Erythroblast (primary cell): ENCODE data around the gene JAM3.
"Not testable (repeated sequence)": the region's sequence is repeated elsewhere in the genome, so short reads cannot be mapped to it uniquely, and the experiment has no call there.

Experiments
- DNase-seq, 2 experiments: peaks; one replicate each; lab custom pipeline; 2025; lab: John Stamatoyannopoulos, UW
- GATA1 ChIP-seq: IDR thresholded peaks from 2 replicates; pipeline ENCODE4 v1.6.1; 2011; ENCODE audit warnings: low read depth, mild to moderate bottlenecking, control low read depth, low read length, moderate library complexity
- POLR2A ChIP-seq: IDR thresholded peaks from 2 replicates; pipeline ENCODE4 v1.6.1; 2011; ENCODE audit warnings: mild to moderate bottlenecking, low read length

JAM3 gene

GRCh38 chr11:134062265-134063123 is 6.4 kb upstream of the JAM3 start:
- DNase-seq = no peak
- TF ChIP-seq GATA1 (no peak), POLR2A (no peak)

DNA sequence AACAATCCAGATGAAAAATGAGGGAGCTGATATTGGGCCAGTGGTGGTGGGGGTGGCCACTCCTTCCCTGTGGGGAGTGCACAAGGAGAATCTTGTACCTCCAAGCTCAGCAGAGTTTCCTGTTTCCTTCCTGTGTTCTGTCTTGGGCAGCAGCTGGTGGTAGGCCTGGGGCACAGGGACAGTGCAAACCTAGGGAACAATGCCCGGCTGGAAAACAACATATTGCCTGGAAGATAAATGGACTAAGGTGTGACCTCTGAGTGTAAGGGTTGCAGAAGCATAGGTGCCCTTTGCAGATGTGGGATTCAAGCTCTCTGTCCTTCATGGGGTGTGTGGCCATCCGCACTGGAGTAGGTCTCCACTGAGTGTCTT is 5.8 kb upstream of the JAM3 start:
- TF ChIP-seq GATA1 (no peak), POLR2A (no peak)
- no peak for DNase-seq

DNA sequence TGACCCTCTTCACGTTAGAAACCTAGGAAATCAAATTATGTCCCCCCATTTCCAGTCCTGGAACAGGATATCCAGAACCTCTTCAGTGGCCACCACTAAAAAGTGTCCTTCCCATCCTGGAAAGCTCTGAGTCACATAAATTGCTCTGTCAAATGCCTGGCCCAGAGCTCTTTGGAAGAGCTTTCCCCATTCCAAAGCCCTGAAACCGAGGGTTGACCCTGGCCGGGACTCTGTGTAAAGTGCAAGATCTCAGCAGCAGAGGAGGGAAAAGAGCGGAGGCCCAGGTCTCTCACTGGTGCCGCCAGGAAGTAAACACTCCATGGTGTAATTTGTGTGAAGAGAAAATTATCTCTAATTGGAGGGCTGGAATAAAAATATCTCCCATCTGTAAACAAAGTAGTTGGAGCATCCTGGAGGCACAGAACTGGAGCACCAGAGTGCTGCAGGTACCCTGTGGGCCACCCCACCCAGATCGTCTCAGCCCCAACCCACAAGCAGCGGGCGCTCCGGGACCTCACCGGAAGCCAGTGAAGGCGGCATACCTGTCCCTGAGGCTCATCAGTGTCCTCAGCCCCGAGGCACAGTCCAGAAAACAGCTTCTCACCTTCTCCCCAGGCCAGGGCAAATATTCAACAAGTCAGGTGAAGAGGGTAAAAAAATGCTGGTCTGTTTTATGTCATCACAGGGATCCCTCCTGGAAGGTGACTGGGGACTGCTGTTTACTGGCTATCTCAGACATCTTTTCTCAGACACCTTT is 4.7 kb upstream of the JAM3 start:
- TF ChIP-seq POLR2A = no peak
- TF ChIP-seq GATA1 = no peak
- no peak for DNase-seq

DNA sequence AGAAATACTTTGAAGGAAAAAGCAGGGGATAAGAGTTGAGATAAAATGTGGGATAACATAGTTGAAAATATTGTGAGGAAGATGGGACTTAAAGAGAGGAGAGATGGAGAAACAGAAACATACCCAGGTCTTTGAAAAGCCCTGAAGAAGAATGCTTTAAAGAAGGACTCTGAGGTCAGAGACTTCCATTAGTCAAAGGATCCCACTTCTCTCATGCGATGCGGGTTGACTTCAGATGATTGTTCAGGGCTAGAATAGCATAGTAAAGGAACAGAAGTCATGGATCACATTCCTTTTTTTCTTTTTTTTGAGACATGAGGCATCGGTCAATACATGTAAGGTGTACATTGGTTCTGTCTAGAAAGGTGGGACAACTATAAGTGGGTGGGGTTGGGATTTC is 3.5 kb upstream of the JAM3 start:
- no peak for DNase-seq
- TF ChIP-seq POLR2A (no peak), GATA1 (no peak)

DNA sequence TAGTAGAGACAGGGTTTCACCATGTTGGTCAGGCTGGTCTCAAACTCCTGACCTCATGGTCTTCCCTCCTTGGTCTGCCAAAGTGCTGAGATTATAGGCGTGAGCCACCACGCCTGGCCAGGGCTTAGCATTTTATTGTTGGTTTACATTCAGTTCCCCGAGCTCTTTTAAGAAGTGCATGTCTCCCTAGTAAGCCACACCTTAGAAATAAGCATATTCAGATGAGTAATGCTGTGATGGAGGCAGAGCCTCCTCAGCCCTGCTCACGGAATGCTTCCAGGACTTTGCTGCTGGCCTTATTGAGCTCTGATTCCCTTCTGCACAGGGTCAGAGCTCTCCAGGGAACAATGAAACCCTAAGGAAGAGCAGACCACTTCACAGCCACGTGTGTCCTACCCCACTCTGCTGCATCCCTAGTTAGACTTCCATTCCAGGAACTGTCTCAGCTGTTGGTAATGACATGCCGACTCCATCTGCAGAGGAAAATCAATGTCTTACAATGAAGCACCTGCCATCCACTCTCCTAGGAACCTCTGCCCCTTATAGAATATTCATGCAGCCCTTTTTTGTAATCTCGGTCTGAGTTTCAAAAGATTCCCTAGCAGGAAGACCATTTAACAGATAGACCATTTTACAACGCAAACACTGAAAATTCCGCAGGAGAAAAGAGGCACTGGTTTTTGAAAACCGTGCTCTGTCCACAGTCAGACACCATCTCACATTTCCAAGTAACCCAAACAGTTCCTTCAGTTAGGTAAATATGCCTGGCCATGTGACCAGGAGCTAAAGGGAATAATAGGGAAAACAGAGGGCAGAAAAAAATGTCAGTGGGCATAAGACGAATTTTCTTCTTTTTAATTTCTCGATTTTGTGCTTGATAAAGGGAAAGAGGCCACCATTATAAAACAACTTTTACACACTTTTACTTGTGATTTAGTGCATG is 1.7 kb upstream of the JAM3 start:
- no peak for DNase-seq
- TF ChIP-seq POLR2A (no peak), GATA1 (no peak)

- DNase-seq = no peak
- TF ChIP-seq POLR2A (no peak), GATA1 (no peak)
Observed at GRCh38 chr11:134069426-134070341, 812 bp downstream of the JAM3 start.

GRCh38 chr11:134070342-134070845 is 1.5 kb downstream of the JAM3 start:
- no peak for DNase-seq
- TF ChIP-seq GATA1 (no peak), POLR2A (no peak)

- no peak for DNase-seq
- no peak for TF ChIP-seq POLR2A
- TF ChIP-seq GATA1 = no peak
Observed at GRCh38 chr11:134071306-134071705, 2.4 kb downstream of the JAM3 start.

DNA sequence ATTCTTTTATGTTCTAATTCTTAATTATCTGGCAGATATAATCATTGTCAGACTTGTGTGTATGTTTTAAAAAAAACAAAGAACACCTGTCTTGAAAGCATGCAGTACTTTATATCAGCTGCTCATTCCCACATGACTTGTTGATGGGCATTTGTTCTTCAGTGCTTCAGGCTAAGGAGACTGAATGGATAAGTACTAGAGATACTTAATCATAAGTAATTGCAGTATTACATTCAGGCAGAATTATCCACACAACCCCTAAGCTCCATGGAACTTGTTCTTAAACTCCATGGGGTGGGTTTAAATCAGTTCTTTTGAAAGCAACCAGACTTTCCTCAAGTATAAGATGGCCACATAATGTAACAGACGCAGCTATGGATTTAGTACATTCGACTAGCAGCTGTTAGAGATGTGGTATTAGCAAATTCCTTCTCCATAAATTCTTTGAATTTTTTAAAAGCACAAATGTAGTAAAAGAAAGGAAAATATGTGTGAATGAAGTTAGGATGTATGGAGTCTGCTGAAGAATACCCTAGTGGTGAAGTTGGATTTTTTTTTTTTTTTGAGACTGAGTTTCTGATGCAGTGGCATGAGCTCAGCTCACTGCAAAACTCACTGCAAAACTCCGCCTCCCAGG is 3.0 kb downstream of the JAM3 start:
- TF ChIP-seq GATA1 (no peak), POLR2A (no peak)
- no peak for DNase-seq

- no peak for DNase-seq
- no peak for TF ChIP-seq GATA1
- no peak for TF ChIP-seq POLR2A
Observed at GRCh38 chr11:134072844-134073243, 4.0 kb downstream of the JAM3 start.

- no peak for DNase-seq
- TF ChIP-seq GATA1 = no peak
- no peak for TF ChIP-seq POLR2A
Observed at GRCh38 chr11:134074346-134074745, 5.5 kb downstream of the JAM3 start.

DNA sequence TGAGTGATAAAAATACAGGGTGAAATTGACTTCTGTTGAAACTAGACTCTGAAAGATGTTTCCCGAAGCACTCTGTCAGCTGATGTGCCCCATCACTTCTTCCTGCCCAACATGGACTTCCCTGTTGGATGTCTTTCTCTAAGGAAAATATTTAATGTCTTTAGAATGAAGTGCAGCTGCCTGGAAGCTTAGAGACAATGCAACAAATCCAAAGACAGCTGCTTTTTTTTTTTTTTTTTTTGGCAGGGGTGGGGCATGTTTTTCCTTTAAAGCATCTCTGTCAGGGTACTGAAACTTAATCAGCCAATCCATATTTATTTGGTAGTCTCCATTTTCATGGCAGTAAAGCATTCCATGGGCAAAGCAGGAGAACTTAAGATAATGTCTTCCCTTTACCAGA is 5.9 kb downstream of the JAM3 start:
- TF ChIP-seq POLR2A (no peak), GATA1 (no peak)
- no peak for DNase-seq

DNA sequence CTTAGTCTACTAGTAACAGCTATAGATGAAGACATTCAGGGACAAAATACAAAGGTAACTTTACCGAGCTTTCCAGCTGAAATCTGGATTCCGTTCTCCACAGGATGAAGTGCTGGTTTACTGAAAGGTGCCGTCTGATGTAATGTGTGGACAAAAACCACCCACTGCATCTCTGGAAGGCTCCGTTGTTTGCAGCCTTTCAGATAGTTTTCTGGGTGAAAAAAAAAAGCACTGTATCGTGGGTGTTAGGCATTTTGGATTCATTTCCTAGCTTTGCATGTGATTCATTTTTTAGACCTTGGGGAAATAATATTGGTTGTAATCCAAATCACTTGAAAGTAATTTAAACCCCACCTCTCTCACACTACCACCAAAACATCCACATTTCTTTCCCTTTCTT is 10.4 kb downstream of the JAM3 start:
- DNase-seq = no peak
- TF ChIP-seq POLR2A = no peak
- no peak for TF ChIP-seq GATA1

DNA sequence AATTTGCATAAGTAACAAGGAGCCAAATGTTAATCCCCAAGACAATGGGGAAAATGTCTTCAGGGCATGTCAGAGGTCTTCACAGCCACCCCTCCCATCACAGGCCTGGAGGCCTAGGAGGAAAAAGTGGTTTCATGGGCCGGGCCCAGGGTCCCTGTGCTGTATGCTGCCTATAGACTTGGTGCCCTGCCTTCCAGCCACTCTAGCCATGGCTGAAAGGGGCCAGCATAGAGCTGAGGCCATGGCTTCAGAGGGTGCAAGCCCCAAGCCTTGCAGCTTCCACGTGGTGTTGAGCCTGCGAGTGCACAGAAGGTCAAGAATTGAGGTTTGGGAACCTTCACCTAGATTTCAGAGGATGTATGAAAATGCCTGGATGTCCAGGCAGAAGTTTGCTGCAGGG is 12.4 kb downstream of the JAM3 start:
- DNase-seq = not testable (repeated sequence)
